Measurements from ENCODE around the gene PCYT1B. TPM values are rescaled to one million over a fixed set of nuclear protein-coding genes. Genes with fewer than 3 reads are reported as not detected.

Gene PCYT1B
- total and polyA plus RNA-seq, 2 of the 13 experiments (the other 11 are each of a cell fraction or from before 2014, with no cell fraction given) = 6.1 to 9.2 TPM

- TF ChIP-seq, protein P1, sequence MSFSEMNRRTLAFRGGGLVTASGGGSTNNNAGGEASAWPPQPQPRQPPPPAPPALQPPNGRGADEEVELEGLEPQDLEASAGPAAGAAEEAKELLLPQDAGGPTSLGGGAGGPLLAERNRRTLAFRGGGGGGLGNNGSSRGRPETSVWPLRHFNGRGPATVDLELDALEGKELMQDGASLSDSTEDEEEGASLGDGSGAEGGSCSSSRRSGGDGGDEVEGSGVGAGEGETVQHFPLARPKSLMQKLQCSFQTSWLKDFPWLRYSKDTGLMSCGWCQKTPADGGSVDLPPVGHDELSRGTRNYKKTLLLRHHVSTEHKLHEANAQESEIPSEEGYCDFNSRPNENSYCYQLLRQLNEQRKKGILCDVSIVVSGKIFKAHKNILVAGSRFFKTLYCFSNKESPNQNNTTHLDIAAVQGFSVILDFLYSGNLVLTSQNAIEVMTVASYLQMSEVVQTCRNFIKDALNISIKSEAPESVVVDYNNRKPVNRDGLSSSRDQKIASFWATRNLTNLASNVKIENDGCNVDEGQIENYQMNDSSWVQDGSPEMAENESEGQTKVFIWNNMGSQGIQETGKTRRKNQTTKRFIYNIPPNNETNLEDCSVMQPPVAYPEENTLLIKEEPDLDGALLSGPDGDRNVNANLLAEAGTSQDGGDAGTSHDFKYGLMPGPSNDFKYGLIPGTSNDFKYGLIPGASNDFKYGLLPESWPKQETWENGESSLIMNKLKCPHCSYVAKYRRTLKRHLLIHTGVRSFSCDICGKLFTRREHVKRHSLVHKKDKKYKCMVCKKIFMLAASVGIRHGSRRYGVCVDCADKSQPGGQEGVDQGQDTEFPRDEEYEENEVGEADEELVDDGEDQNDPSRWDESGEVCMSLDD (CRISPR knock-in tag; IDR thresholded peaks at IDR 0.05; ENCODE audit: borderline replicate concordance) = no peak
- TF ChIP-seq MYNN (CRISPR knock-in tag; IDR thresholded peaks at IDR 0.05; ENCODE audit: low read depth) (no peak), REST (IDR thresholded peaks at IDR 0.05; ENCODE audit: borderline replicate concordance in 1 of 2, low read depth in 1 of 2, low read length in 2 of 2) (no peak), KDM5A (IDR thresholded peaks at IDR 0.05; ENCODE audit: borderline replicate concordance, low read length) (peak; percentile 72), ZNF230 (CRISPR knock-in tag; IDR thresholded peaks at IDR 0.05) (no peak), ZNF160 (CRISPR knock-in tag; IDR thresholded peaks at IDR 0.05) (0 out of 2 replicates have a peak, but pooled peaks have one; percentile 24), ZNF776 (CRISPR knock-in tag; IDR thresholded peaks at IDR 0.05) (no peak), SAFB2 (CRISPR knock-in tag; IDR thresholded peaks at IDR 0.05; ENCODE audit: borderline replicate concordance, low read depth) (no peak; the same call in 1 of the 2 replicates), KAT2B (IDR thresholded peaks at IDR 0.05; ENCODE audit: borderline replicate concordance, low read depth, low read length) (no peak), PAX8 (CRISPR knock-in tag; IDR thresholded peaks at IDR 0.05; ENCODE audit: borderline replicate concordance) (no peak), SP4 (CRISPR knock-in tag; IDR thresholded peaks at IDR 0.05) (peak; percentile 84; the same call in 1 of the 2 replicates), KDM6A (CRISPR knock-in tag; IDR thresholded peaks at IDR 0.05; ENCODE audit: low read depth) (no peak), DRAP1 (CRISPR knock-in tag; IDR thresholded peaks at IDR 0.05) (no peak), TMF1 (CRISPR knock-in tag; IDR thresholded peaks at IDR 0.05; ENCODE audit: low read depth) (0 out of 2 replicates have a peak, but pooled peaks have one; percentile 41), GATAD1 (CRISPR knock-in tag; IDR thresholded peaks at IDR 0.05) (peak; percentile 92), ZNF335 (CRISPR knock-in tag; IDR thresholded peaks at IDR 0.05) (no peak), SSRP1 (CRISPR knock-in tag; IDR thresholded peaks at IDR 0.05) (no peak), ZC3H13 (CRISPR knock-in tag; IDR thresholded peaks at IDR 0.05) (no peak)
- TF ChIP-seq, protein P2, sequence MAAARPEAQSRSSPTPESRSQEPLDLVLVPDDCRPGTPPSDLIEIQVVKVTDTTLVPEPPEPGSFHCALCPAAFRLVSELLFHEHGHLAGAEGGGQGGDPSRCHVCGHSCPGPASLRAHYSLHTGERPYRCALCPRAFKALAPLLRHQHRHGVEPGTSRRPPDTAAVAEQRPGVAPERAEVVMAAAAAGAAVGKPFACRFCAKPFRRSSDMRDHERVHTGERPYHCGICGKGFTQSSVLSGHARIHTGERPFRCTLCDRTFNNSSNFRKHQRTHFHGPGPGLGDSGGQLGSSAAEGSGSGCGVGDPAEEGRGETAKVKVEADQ (CRISPR knock-in tag; IDR thresholded peaks at IDR 0.05; ENCODE audit: borderline replicate concordance) = 0 out of 2 replicates have a peak, but pooled peaks have one; percentile 46
- TF ChIP-seq, protein P3, sequence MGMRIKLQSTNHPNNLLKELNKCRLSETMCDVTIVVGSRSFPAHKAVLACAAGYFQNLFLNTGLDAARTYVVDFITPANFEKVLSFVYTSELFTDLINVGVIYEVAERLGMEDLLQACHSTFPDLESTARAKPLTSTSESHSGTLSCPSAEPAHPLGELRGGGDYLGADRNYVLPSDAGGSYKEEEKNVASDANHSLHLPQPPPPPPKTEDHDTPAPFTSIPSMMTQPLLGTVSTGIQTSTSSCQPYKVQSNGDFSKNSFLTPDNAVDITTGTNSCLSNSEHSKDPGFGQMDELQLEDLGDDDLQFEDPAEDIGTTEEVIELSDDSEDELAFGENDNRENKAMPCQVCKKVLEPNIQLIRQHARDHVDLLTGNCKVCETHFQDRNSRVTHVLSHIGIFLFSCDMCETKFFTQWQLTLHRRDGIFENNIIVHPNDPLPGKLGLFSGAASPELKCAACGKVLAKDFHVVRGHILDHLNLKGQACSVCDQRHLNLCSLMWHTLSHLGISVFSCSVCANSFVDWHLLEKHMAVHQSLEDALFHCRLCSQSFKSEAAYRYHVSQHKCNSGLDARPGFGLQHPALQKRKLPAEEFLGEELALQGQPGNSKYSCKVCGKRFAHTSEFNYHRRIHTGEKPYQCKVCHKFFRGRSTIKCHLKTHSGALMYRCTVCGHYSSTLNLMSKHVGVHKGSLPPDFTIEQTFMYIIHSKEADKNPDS (CRISPR knock-in tag; IDR thresholded peaks at IDR 0.05) = no peak
Observed at GRCh38 chrX:24693453-24694202, 46.5 kb upstream of the PCYT1B start, which contains the start of gene POLA1 (continued).

All from HepG2 (cell line).